Activated CD4-positive, CD25-positive, alpha-beta regulatory T cell treated with anti-CD3 and anti-CD28 coated beads, Interleukin-2, amount 50 U/mL, for 16 hours (primary cell): ENCODE data around the gene CPNE4.
A peak's percentile ranks its signal among the peaks of the same experiment; 100 is the strongest.
"Not testable (repeated sequence)": the region's sequence is repeated elsewhere in the genome, so short reads cannot be mapped to it uniquely, and the experiment has no call there.

ENCODE experiments used
- DNase-seq: peaks from one replicate; pipeline ENCODE4 v3.0.0-alpha.2; 2020; ENCODE audit warnings: low read depth, low spot score

Gene CPNE4

DNA sequence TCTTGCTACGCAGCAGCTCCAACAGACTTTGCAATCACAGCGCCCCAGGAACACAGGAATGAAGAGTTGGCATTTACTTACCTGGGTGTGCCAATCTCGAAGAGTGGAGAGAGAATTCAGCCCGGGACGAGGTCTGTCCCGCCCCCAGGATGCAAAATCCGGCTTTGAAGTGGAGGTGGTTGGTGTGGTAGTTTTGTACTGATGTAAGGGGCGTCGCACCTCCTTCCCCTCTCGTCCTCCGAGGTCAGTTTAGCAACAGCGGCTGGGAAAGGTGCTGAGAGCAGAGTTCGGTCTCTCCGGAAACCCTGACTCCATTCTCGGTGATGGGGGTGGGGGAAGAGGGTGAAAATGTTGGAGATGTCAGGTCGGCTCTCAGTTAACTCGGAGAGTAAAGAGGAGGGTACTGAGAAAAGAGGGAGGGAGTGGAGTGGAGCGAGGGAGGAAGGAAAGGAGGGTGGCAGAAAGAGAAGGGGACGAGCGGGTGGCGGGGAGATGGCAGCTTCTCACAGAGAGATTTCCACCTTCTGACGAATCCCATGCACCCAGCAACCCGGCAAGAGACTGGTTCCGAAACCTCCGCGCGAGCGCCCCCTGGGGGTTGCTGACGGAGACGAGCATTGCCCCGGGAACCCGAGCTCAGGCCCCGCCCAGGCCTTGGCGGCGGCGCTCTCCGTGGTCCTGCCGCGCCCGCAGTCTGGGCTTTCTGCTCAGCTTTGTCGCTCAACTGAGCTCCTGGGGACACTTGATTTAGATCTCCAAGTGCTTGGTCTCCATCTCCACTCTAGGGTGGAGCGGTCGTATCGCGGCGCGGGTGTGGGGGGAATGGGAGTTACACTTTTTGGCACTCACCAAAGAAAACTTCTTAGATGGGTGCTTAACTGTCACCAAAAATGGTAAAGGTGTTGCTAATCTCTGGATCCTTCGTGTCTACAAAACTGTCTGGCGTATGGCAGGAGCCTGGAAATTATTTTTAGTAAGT, at the start of gene CPNE4:
TSS of gene CPNE4 (minus strand) at position 529 of the 979 bp plus-strand sequence.
- DNase-seq = peak; percentile 14

DNA sequence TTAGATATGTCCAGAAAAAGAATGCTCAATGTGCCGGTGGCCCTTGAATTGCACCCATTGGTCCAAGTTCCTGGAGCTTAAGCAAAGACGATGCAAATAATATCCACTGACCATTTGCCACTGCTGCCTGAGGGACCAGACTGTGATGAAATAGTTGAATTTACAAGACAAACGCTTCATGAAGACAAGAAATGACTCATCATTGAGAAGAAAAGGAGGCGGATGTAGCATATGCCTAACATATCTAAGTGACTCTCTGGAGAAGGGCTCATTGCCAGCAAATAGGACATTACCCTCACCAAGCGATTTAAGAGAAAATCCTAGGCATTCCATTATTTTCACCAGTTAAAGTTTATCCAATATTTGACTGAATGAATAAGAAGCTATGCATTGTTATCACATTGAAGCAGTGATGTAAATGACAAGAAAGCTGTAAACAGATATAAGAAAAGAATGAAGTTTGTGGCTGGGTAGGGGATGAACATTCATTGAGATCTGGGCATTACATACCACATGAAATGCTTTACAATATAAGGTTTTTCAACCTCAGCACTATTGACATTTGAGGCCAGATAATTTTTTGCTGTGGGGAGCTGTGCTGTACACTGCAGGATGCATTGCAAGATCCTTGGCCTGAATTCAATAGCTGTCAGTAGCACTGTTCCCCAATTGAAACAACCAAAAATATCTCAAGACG, 48.9 kb upstream of the CPNE4 start:
- no peak for DNase-seq

DNA sequence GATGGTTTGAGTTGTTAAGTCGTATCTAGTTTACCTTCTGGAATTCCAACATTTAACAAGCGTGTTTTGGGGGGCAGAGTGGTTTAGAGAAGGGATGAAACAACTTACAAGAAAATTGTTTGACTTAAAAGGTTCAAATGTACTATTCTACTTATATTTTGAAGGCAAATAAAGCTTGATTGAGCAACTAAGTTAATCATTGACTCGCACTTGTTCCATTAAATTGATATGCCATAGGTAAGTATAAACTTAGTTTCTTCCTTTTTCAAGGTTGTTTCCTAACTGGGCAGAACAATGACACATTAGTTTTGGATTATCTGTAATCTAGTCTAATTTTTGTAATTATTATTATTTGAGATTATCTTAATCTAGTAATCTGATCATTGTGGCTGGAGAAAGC, 48.3 kb upstream of the CPNE4 start:
- no peak for DNase-seq

DNA sequence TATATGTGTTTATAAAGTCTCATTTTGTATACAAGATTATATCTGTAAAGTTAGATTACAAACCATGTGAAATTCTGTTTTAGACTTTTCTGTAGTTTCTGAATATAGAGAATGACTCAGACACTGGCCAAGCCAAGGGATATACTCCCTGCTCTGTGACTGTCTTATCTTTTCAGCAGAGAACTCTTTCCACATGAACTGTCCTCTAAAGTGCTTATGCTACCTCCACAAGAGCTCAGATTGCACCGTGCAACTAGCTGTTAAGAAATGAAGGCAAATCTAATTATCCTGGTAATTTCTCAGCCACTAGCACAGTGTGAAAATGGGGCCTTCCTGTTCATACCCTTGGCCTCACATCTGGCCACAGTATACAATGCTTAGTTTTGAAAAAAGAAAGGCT, 44.3 kb upstream of the CPNE4 start:
- DNase-seq = no peak

DNA sequence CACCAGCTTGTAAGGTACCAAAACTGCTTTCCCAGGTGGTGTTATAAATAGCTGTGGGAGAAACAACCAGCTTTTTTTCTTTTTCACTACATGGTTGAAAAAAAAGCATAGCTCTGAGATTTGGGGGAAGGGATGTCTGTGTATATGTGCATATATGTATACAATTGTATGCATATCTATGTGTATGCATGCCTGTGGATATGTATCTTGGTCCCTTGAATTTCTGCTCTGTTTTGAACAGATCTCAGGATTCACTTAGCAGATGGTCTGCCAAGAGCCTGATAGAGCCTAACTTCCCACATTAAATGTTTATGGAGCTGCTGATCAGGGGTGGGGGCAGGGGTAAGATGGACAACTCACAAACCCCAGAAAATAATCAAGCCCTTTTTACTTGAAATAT, 39.0 kb upstream of the CPNE4 start:
- DNase-seq = no peak

DNA sequence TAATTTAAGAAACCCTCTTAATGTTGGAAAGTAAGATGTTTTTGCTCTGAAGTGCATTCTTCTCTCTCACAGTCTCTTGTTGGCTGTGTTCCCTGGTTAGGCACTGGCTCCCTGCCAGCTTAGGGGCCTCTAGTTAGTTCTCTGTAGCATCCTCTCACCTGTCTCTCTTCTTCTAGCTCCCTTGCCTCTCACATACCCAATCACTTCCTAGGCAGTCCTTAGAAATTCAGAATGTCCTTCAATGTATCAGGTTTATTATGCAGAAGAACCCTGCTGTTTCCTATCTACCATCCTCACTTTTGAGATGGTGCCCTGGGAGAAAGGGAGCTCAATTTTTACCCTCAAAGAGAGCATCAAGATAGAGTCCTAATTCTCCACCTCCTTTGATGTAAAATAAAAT, 36.2 kb upstream of the CPNE4 start:
- no peak for DNase-seq

DNA sequence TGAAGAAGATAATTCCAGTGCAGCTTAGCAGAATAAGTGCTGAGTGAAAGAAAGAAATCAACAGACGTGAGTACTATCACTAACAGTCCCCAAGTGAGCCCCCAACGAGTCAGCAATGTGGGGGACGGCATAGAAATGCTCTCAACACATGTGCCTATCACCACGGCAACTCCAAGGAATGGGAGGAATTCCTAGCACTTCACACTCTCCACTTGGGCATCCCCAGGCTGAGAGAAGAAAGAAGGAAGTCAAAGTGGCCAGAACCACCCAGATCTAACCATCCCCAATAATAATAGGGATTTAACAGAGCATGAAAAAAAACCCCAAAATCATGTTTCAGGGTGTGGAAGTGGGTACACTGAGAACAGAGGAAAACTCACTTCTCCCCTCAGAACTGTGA, 29.3 kb upstream of the CPNE4 start:
- DNase-seq = no peak

DNA sequence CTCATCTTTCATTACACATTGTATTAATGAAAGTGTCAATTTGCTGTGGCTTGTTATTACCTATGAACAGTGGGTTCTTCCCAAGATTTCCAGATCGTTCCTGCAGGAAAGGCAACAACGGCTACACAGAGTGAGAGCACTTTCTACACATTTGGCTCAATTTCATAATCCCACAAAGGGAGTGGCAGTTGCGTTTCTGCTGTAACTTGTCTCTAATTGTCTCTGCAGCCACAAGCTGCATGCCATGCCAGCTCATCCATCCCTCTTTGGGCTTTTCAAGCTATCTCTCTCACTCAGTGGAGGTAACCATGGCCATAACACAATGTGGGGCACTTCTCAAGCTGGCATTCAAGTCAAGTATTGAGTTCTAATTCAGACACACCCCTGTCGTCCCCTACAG, 27.7 kb upstream of the CPNE4 start:
- DNase-seq = no peak

DNA sequence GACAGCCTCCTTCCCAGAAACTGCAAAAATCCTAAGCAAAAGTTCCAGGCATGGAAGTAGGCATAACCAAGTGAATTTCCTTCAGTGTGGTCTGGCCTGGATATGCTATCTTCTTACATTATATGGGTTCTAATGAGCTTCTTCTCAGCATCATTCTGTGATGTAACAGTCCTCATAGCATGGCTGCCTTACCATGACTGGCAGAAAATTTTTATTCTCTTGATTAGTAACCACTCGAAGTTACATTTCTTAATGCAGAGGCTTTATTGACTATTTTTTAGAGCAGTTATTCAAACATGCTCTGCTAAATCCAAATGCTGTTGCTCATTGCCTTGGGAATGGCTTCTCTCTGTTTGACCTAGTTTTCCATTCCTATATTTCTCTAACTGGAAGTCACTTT, 21.1 kb upstream of the CPNE4 start:
- DNase-seq = no peak

DNA sequence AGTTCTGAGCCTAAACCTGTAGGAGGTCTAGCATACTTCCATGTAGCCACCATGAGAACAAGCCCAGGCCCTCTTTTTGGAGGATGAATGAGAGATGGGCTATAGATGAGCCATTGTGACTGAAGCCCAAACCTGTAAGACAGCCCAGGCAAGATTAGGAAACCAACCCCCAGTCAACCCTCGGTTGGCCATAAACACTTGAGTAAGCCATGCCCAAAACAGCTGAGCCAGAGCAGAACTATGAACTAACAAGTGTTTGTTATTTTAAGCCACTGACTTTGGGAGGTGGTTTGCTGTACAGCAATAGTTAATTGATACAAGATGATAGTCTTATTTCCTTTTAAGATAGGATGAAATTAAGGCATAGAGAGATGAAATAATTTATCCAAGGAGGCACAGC, 12.4 kb upstream of the CPNE4 start:
- no peak for DNase-seq

DNA sequence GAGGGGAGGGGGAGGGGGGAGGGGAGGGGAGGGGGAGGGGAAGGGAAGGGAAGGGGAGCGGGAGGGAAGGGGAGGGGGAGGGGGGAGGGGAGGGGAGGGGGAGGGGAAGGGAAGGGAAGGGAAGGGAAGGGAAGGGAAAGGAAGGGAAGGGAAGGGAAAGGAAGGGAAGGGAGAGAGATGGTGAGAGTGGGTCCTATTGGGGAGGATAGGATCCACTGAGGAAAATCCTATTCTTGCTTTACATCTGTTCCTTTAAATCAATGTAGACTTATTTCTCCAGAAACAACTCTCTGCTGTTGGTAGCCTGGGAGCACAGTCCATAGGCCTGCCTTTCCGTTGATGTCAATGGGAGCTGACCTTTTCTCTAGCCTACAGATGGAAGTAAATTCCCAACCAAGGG, 10.1 kb upstream of the CPNE4 start:
- DNase-seq = not testable (repeated sequence)

DNA sequence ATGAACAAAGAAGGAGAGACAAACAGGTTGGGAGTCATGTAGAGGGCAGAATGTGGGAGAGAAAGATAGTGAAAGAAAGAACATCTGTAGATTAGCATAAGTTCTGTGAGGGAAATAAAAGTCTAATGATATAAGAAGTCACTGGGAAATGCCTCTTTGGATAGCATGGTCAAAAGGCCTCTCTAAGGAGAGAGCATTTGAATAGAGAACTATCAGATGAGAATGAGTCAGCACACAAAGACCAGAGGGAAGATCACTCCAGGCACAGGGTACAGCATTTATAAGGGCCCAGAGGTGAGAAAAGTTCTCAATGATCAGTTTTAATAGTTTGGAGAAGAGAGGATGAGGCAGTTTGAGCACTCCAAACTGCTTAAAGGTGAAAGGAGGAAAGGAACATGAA, 7.9 kb upstream of the CPNE4 start:
- no peak for DNase-seq

DNA sequence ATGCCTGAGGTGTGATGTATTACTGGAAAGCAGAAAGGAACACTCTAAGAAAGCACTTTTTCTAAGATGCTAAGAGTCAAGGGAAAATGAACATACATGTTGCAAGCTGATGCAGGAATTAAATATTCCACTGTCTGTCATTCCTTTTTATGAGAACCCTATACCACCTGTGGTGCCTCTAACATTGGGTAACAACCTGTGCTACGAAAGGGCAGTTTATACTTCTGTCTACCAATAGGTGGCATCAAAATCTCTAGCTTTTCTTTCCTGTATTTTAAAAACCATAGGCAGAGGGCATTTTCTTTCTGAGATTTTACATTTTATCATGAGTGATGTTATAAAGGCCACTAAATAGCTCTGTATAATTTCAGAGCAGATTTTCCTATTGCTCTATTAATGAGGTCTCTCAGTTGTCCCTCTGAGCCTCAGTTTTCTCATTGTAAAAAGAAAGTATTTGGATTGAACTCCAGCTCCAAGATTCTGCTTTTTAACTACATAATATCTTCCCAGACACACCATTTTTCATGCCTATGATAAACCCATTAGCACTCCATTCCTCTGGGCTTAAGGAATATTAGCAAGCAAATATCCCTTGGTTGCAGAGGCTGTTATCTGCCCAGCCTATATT, 3.5 kb upstream of the CPNE4 start:
- no peak for DNase-seq

DNA sequence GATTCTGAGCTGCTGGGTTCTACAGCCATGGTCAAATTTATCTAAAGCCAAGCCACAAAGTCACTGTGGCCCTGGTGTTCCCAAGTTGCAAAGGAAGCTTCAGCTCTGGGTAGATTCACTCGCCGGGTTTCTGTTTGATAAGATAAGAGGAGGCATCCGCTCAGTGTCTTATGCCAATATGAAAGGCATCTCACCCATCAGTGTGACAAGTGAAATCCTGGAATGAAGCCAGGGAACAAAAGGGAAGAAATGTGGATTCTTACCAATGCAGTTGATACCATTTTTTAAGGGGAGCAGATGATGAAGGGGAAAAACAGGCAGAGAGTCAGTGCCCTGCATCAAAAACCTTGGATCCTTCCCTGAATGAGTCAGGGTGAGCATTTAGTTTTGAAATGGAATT, 2.8 kb upstream of the CPNE4 start:
- no peak for DNase-seq

DNA sequence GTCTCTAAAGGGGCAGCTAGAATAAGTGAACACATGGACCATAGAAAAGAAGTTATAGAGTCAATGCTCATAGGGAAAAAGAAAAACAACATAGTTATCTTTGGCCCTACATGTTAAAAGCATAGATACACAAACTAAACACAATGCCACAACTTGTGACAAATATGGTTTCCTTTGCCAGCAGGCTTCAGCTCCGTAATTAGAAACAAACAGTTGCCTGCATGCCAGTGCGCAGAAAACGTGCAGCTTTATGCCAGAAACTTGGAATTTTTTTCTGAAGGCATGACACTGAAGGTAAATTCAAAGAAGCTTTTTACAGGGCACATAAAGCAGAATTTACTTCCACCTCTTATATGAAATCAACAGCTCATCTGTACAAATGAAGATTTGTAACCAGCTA, 2.2 kb upstream of the CPNE4 start:
- no peak for DNase-seq

DNA sequence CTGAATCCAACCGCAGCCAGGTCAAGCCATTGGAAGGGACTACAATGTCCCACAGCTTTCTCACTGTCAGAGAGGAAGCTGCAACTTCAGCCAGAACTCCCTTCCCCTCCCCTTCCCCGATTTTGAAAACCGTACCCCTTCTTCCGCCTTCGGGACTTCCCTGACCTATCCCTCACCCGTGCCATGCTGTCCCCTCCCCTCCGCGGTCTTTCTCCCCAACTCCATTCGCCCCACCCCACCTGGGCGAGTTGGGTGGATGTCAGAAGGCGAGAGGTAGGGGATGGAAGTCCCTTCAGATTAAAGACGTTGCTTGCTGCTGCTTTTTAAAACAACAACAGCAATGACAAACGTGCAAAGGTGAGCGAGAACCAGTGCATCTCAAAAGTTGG, 723 bp downstream of the CPNE4 start:
- no peak for DNase-seq

DNA sequence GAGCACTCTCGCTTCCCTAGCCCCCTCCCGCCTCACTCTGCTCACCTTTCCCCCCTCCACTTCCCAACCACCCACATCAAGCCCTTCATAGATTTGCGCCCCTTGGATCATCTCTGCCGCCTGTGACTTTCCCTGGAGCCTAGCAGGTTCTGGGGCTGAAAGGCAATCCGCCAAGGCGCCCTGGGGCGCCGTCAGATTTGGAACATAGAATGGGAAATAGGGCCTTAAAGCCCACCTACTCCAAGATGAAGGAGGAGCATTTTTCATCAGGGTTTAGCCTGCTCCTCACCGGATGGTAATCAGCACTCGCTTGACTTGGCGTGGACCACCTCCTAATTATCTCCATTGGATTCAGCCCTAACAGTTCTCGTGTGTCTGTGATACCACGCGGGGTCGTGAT, 1.3 kb downstream of the CPNE4 start:
- no peak for DNase-seq

DNA sequence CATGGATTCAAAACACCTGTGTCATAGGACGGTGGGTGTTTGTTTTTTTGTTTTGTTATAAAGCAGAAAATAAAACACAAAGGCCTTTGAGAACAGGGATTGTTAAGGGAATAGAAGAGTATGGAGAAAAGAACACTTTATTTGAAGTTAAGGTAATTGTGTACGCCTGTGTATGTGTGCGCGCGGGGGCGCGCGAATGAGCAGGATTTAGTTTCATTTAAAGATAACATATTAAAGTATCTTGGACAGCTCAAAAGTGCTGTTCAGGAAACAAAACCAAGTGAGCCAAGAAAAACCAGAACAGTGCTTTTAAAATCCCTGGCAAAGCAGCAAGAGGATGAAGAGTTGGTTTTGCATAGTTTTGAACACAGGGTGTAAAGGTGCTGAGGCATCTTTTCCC, 1.9 kb downstream of the CPNE4 start:
- no peak for DNase-seq

DNA sequence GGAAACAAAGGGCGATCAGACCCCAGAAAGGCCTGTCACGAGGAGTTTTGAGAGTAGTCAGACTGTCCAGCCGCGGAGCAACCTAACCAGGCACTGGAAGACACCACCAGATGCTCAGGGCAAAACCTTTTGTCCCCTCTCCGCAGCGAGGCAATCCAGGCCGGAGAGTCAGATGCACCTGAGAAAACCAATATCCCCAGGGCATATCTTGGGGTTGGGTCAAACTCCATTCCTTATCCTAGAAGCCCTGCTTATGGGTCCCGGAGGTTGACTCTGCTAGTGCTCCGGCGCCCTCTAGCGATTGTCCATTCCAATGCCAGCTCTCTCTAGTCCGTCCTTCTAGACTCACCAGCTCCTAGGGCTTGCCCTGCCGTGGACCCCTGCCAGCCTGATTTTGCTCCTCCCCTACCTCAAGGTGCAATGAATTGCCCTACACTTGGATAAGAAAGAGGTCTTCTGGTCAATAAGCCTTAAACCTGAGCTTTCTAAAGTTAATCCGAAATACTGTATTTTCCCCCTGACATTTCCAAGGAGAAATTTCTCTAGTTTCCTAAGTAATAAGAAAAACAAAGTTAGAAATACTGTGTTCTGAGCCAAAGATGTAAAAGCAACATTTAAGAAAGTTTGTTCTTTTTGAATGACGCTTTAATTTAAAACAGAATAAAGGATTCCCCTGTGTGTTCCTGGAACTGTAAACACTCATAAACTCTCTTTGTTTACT, 5.5 kb downstream of the CPNE4 start:
- DNase-seq = no peak

DNA sequence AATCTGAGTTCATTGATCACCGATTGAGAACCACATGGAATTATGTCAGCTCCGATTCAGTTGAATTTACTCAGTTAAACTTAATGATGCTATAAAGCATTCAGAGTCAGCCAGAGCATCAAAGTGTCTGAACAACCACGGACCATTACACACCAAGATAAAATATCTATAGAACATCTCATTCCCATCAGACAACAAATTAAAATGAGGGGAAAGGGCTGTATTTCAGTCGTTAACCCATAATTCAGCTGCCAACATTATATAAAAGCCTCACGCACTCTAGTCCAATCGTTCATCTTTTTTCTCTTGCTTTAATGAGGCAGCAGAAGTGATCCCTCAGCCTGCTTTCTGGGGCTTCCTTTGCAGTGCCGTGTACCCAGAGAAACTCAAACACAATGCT, 11.9 kb downstream of the CPNE4 start:
- no peak for DNase-seq

DNA sequence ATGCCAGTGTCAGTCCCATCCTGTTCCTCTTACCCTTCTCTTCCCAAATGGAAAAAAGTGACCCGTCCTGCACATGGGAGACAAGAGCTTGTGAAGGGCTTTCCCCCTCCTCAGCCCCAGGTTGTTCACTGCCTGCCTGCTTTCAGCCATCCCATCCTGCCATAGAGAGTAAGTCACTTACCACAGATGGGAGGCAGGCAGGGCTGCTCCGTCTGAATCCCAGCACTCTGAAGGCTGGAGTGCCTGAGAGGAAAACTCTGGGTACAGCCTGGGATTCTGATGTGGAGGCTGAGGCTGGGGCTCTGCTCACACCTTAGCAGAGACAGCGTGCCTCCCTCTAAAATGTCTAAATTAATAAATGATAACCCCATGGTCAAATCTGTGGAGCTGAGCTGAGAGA, 14.8 kb downstream of the CPNE4 start:
- DNase-seq = no peak

DNA sequence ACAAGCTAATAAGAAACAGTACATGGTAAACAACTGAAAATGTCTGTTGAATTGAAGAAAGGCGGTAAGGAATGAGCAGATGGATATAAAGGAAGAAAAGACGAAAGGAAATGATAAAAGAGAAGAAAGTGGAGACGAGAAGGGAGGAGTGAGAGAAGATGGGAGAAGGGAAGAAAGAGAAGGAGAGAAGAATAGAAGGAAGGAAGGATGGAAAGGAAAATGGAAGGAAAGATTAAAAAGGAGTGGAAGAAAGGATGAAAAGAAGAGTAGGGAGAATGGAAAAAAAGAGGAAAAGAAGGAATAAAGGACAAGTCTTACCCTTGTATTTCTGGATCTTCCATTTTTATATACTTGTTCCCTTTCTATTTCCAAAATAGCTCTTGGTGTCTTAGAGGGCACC, 17.7 kb downstream of the CPNE4 start:
- no peak for DNase-seq
